Measurements from ENCODE around the gene SWAP70.

The SWAP70 gene

DNA sequence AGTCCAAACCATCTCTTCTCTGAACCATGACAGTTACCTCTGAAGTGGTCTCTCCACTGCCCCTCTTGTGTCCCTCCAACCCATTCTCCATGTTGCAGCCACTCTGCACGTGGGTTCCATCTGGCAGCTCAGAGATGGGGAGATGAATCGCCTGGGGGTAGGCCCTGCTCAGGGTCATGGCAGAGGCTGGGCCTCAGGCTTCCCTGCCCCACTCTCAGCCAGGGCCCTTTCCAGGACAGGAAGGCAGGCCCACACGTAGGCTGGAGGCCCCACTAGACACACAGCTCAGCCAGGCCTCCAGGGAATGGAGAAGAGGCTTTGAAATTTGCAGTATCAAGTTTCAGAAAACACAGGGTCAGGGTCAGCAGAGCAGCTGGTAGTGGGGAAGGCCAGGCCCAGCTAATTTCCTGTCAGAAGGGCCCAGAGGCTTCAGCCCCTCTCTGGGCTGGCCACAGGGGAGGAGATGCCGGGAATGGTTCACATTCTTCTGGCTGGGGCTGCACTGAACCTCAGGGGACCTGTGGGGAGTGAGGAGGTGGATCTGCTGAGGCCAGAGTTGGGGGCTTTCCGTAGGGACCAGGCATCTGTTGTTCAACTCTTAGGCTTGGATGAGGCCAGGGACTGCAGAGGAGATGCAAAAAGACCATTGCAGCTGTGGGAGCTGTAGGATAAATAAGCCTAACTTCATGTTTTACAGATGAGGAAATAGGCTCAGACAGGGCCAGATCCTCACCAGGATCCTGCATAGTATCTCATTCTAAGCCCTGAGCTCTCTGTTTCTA, 101.6 kb downstream of the SWAP70 start:
- TF ChIP-seq, protein P1, sequence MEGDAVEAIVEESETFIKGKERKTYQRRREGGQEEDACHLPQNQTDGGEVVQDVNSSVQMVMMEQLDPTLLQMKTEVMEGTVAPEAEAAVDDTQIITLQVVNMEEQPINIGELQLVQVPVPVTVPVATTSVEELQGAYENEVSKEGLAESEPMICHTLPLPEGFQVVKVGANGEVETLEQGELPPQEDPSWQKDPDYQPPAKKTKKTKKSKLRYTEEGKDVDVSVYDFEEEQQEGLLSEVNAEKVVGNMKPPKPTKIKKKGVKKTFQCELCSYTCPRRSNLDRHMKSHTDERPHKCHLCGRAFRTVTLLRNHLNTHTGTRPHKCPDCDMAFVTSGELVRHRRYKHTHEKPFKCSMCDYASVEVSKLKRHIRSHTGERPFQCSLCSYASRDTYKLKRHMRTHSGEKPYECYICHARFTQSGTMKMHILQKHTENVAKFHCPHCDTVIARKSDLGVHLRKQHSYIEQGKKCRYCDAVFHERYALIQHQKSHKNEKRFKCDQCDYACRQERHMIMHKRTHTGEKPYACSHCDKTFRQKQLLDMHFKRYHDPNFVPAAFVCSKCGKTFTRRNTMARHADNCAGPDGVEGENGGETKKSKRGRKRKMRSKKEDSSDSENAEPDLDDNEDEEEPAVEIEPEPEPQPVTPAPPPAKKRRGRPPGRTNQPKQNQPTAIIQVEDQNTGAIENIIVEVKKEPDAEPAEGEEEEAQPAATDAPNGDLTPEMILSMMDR (IDR thresholded peaks at IDR 0.05; ENCODE audit: low read depth, low read length, missing control alignments) = no peak
- no peak overlapping the region for H3K4me3 ChIP-seq (replicated peaks; ENCODE audit: low read depth, low read length)
- DNase-seq (ENCODE audit: extremely low read depth, low read depth) = peak; percentile 89

DNA sequence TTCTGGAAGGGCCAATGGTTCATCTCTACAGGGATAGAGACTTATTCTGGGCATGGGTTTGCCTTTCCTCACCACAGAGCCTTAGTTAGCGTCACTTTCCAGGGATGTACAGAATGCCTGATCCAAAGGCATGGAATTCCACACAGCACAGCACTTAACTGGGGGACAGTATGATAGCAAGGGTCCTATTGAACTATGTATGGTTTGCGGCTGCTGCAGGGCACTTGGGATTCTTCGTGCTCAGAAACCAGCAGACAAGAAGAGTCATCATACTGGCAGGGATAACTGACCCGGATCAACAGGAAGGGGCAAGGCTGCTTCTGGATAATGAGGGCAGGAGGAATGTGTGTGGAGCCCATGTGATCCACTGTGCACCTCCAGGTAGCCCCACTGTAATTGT, 105.7 kb downstream of the SWAP70 start:
- H3K4me3 ChIP-seq (replicated peaks; ENCODE audit: low read depth, low read length) = no peak overlapping the region
- no peak for DNase-seq (ENCODE audit: extremely low read depth, low read depth)
- TF ChIP-seq, protein P1 (IDR thresholded peaks at IDR 0.05; ENCODE audit: low read depth, low read length, missing control alignments) = no peak

DNA sequence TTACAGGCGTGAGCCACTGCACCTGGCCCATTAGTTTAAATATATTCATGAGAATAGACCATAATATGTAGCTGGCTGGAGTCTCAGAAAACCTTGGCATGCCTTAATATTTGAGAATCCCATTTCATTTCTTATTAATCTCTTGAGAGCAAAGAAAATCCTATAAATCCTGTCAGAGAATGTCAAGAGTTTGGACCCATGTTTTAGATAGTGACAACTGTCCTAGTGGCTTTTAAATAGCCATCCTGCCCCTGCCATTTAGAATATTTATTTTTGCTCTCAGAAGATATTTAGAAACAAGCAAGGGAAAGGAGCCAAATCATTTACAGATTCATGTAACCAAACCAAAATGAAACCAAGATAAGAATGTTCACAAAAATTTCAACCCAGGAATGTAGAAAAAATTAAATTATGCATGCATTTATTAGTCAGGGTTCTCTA, 107.2 kb downstream of the SWAP70 start:
- TF ChIP-seq, protein P1 (IDR thresholded peaks at IDR 0.05; ENCODE audit: low read depth, low read length, missing control alignments) = no peak
- DNase-seq (ENCODE audit: extremely low read depth, low read depth) = no peak

DNA sequence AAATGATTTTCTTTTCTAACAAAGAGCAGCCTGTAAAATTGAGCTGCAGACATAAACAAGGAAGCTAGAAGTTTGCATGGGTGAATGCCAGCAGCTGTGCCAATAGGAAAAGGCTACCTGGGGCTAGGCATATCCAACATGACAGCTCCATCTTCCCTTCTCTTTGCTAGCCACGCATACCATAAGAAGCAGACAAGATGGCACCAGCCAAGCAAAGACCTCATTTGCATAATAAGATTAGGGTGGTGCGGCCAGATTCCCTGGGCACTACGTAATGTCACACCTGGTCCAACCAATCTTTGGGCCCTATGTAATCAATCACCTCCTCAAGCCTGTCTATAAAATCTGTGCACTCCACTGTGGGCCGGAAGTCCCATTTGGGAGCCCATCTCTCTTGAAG, 108.3 kb downstream of the SWAP70 start:
- DNase-seq (ENCODE audit: extremely low read depth, low read depth) = no peak
- H3K4me3 ChIP-seq (replicated peaks; ENCODE audit: low read depth, low read length) = no peak overlapping the region
- TF ChIP-seq, protein P1 (IDR thresholded peaks at IDR 0.05; ENCODE audit: low read depth, low read length, missing control alignments) = no peak

More for the DNA sequence above, 107.2 kb downstream of the SWAP70 start:
- H3K4me3 ChIP-seq (replicated peaks; ENCODE audit: low read depth, low read length) = no peak overlapping the region

DNA sequence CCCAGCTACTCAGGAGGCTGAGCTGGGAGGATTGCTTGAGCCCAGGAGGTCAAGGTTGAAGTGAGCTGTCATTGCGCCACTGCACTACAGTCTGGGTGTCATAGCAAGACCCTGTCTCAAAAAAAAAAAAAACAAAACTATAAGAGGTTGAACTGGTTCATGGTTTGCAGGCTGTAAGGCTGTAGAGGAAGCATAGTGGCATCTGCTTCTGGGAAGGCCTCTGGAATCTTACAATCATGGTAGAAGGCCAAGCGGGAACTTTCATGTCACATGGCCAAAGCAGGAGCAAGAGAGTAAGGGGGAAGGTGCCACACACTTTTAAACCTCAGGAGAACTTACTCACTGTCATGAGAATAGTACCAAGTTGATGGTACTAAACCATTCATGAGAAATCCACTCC, 109.6 kb downstream of the SWAP70 start:
- no peak overlapping the region for H3K4me3 ChIP-seq (replicated peaks; ENCODE audit: low read depth, low read length)
- TF ChIP-seq, protein P1 (IDR thresholded peaks at IDR 0.05; ENCODE audit: low read depth, low read length, missing control alignments) = no peak
- no peak for DNase-seq (ENCODE audit: extremely low read depth, low read depth)

DNA sequence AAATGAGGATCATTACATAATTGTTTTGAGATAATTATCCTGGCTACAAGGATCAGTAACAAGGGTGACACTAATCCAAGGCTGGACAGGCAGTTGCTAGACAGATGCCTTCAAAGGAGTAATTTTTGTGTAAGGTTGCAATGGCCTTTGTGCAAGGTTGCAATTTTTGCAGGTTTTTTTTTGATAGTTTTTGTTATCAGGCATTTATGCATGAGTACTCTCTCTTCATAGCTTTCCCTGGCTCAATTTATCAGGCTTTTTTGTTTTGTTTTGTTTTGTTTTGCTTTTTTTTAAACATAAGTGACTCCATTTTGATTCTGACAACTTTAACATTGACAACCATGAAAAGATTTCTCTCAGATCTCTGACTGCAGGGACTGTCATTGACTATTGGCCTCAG, 110.2 kb downstream of the SWAP70 start:
- DNase-seq (ENCODE audit: extremely low read depth, low read depth) = no peak
- H3K4me3 ChIP-seq (replicated peaks; ENCODE audit: low read depth, low read length) = no peak overlapping the region
- TF ChIP-seq, protein P1 (IDR thresholded peaks at IDR 0.05; ENCODE audit: low read depth, low read length, missing control alignments) = no peak
